Suprapubic skin (tissue), 4 donors: ENCODE measurements around the gene PKIB. TPM values are rescaled to one million over a fixed set of nuclear protein-coding genes. Genes with fewer than 3 reads are reported as not detected.

Experiments
- DNase-seq, 2 donors: peaks; one replicate each; pipeline ENCODE4 v3.0.0-alpha.2; 2019; ENCODE audit warnings: low spot score in 2 of 2
- H3K27ac ChIP-seq: fragments of 200-600 bp; sonication (generic); one replicate; pipeline ENCODE4 v1.5.1; 2019
- H3K27me3 ChIP-seq: fragments of 200-600 bp; sonication (generic); one replicate; pipeline ENCODE4 v1.5.1; 2019
- H3K36me3 ChIP-seq: fragments of 200-600 bp; sonication (generic); one replicate; pipeline ENCODE4 v1.5.1; 2019
- H3K4me1 ChIP-seq: fragments of 200-600 bp; sonication (generic); one replicate; pipeline ENCODE4 v1.5.1; 2019
- H3K4me3 ChIP-seq: fragments of 200-600 bp; sonication (generic); one replicate; pipeline ENCODE4 v1.5.1; 2019; ENCODE audit warnings: mild to moderate bottlenecking
- H3K9me3 ChIP-seq: fragments of 200-600 bp; sonication (generic); one replicate; pipeline ENCODE4 v1.5.1; 2019
- EP300 ChIP-seq: sonication (generic); formaldehyde crosslinking; IDR thresholded peaks from one replicate; pipeline ENCODE4 v1.6.1; 2017; ENCODE audit warnings: antibody characterized with exemption
- POLR2A ChIP-seq, 2 donors: fragments of 450-650 bp; IDR thresholded peaks; one replicate each; pipeline ENCODE4 v1.6.1; 2017; ENCODE audit warnings: antibody characterized with exemption in 2 of 2, mild to moderate bottlenecking in 2 of 2, moderate library complexity in 2 of 2
- POLR2AphosphoS5 ChIP-seq, 3 donors: sonication (generic); formaldehyde crosslinking; IDR thresholded peaks; one replicate each; pipeline ENCODE4 v1.6.1; 2017; ENCODE audit warnings: antibody characterized with exemption in 3 of 3
- WGBS: methylation state at CpG from one replicate; pipeline ENCODE4 v1.1.5; 2018; 5-methylcytosine and 5-hydroxymethylcytosine counted together
- total RNA-seq, 4 donors: library from RNA; depleted of rRNA; stranded (reverse); fragments of >200 nt; gene quantifications; one replicate each; pipeline ENCODE4 v1.1.0, GENCODE V29; 2016
- TF ChIP-seq, protein P1 (sequence below), 2 donors: fragments of 200-600 bp in 1 of 2; fragments of 450-650 bp in 1 of 2; sonication (generic) in 1 of 2; IDR thresholded peaks; one replicate each; pipeline ENCODE4 v1.5.1; 2016 to 2019; ENCODE audit warnings: antibody characterized with exemption in 2 of 2, mild to moderate bottlenecking in 1 of 2, moderate library complexity in 1 of 2

Gene PKIB
- total RNA-seq, 4 donors from 2014 or later: 6.4 to 12.0 (median 8.2) TPM

- no peaks in the 10 kb centered on the region for H3K36me3 ChIP-seq
- no peaks in the 10 kb centered on the region for H3K9me3 ChIP-seq
- DNase-seq: no peak
- 85% methylated on average over 4 of the region's 4 CpGs for WGBS
- TF ChIP-seq POLR2AphosphoS5 (IDR thresholded peaks at IDR 0.05) (no peak), EP300 (no peak), POLR2A (IDR thresholded peaks at IDR 0.05) (no peak)
- TF ChIP-seq, protein P1, sequence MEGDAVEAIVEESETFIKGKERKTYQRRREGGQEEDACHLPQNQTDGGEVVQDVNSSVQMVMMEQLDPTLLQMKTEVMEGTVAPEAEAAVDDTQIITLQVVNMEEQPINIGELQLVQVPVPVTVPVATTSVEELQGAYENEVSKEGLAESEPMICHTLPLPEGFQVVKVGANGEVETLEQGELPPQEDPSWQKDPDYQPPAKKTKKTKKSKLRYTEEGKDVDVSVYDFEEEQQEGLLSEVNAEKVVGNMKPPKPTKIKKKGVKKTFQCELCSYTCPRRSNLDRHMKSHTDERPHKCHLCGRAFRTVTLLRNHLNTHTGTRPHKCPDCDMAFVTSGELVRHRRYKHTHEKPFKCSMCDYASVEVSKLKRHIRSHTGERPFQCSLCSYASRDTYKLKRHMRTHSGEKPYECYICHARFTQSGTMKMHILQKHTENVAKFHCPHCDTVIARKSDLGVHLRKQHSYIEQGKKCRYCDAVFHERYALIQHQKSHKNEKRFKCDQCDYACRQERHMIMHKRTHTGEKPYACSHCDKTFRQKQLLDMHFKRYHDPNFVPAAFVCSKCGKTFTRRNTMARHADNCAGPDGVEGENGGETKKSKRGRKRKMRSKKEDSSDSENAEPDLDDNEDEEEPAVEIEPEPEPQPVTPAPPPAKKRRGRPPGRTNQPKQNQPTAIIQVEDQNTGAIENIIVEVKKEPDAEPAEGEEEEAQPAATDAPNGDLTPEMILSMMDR (IDR thresholded peaks at IDR 0.05): no peak
- no peaks in the 10 kb centered on the region for H3K4me1 ChIP-seq
- no peak overlapping the region for H3K27ac ChIP-seq
- H3K27me3 ChIP-seq: no peaks in the 10 kb centered on the region
- no peak overlapping the region for H3K4me3 ChIP-seq
Observed at GRCh38 chr6:122749451-122750050, 139.3 kb downstream of the PKIB start.

- 60% methylated on average over 3 of the region's 3 CpGs for WGBS
- no peak for DNase-seq
- Histone ChIP-seq H3K4me3 (no peak overlapping the region), H3K27ac (no peak overlapping the region), H3K27me3 (no peaks in the 10 kb centered on the region), H3K4me1 (peaks cover 5% of the 10 kb centered on the region), H3K36me3 (no peaks in the 10 kb centered on the region), H3K9me3 (no peaks in the 10 kb centered on the region)
- no peak for TF ChIP-seq POLR2AphosphoS5 (IDR thresholded peaks at IDR 0.05)
- TF ChIP-seq, protein P1 (IDR thresholded peaks at IDR 0.05): no peak
- TF ChIP-seq EP300: no peak
- TF ChIP-seq POLR2A (IDR thresholded peaks at IDR 0.05): no peak
Observed at GRCh38 chr6:122751326-122751725, 141.1 kb downstream of the PKIB start.

GRCh38 chr6:122752459-122752858 lies 142.3 kb downstream of the PKIB start:
- H3K27me3 ChIP-seq: no peaks in the 10 kb centered on the region
- no peaks in the 10 kb centered on the region for H3K9me3 ChIP-seq
- H3K4me3 ChIP-seq: no peak overlapping the region
- DNase-seq: no peak
- WGBS: 87% methylated on average over 1 of the region's 1 CpG
- no peak overlapping the region for H3K27ac ChIP-seq
- TF ChIP-seq POLR2AphosphoS5 (IDR thresholded peaks at IDR 0.05) (no peak), EP300 (no peak), POLR2A (IDR thresholded peaks at IDR 0.05) (no peak)
- TF ChIP-seq, protein P1 (IDR thresholded peaks at IDR 0.05): no peak
- no peaks in the 10 kb centered on the region for H3K36me3 ChIP-seq
- peaks cover 5% of the 10 kb centered on the region for H3K4me1 ChIP-seq

DNA sequence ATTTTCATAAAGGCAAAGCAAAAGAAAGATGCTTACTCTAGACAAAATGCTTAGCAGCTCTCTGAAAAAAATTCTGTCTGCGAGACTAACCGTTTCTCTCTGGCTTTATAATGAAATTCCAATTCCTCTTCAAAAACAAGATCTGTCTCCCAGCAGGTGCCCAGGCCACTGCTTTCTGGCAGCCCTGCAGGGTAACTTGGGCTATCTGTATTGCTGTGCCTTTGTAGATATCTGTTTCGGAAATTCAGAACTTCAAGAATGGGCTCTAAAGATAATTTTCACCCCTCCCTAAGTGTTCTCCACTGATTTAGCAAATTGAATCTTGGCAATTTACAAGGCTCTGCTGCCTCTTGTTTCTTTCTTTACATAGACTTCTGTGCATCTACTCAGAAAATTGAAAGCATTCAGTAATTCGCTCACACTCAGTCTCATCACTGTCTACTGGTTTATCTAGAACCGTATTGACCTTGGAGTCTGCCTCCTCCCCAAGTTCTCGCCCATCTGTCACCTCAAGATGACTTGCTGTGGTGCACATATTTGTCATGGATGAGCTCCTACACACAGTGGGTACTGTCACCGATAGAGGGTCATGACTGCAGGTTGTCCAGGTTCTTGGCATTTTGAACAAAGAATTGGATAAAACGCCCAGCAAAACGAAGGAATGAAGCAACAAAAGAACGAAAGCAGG lies 142.9 kb downstream of the PKIB start:
- no peak for DNase-seq
- WGBS: 82% methylated on average over 10 of the region's 10 CpGs
- Histone ChIP-seq H3K27ac (no peak overlapping the region), H3K4me1 (peaks cover 5% of the 10 kb centered on the region), H3K4me3 (no peak overlapping the region), H3K36me3 (no peaks in the 10 kb centered on the region), H3K27me3 (no peaks in the 10 kb centered on the region), H3K9me3 (no peaks in the 10 kb centered on the region)
- no peak for TF ChIP-seq POLR2AphosphoS5 (IDR thresholded peaks at IDR 0.05)
- no peak for TF ChIP-seq POLR2A (IDR thresholded peaks at IDR 0.05)
- no peak for TF ChIP-seq EP300
- TF ChIP-seq, protein P1 (IDR thresholded peaks at IDR 0.05): no peak

GRCh38 chr6:122753688-122754056 lies 143.5 kb downstream of the PKIB start:
- 62% methylated on average over 5 of the region's 5 CpGs for WGBS
- Histone ChIP-seq H3K27me3 (no peaks in the 10 kb centered on the region), H3K4me3 (no peak overlapping the region), H3K4me1 (peaks cover 5% of the 10 kb centered on the region), H3K36me3 (no peaks in the 10 kb centered on the region), H3K9me3 (no peaks in the 10 kb centered on the region), H3K27ac (no peak overlapping the region)
- TF ChIP-seq POLR2AphosphoS5 (IDR thresholded peaks at IDR 0.05): no peak
- no peak for TF ChIP-seq EP300
- TF ChIP-seq, protein P1 (IDR thresholded peaks at IDR 0.05): no peak
- TF ChIP-seq POLR2A (IDR thresholded peaks at IDR 0.05): no peak
- no peak for DNase-seq
